ENCODE measurements around the gene GLRX3.

The GLRX3 gene

GRCh38 chr10:130212746-130213145 lies 76.6 kb downstream of the GLRX3 start:
- no peak overlapping the region for H3K4me3 ChIP-seq (ENCODE audit: low read depth, low read length)
- no peaks in the 10 kb centered on the region for H3K36me3 ChIP-seq (ENCODE audit: insufficient read depth, low read length)
- no peak overlapping the region for H2AFZ ChIP-seq (ENCODE audit: low read length, unreplicated experiment)
- no peaks in the 10 kb centered on the region for H3K79me2 ChIP-seq (ENCODE audit: control insufficient read depth, insufficient read depth, low read length, unreplicated experiment)
- no peaks in the 10 kb centered on the region for H3K4me1 ChIP-seq (ENCODE audit: control insufficient read depth, insufficient read depth, low read length, unreplicated experiment)
- H3K27ac ChIP-seq (ENCODE audit: low read depth, low read length) = no peak overlapping the region
- H3K27me3 ChIP-seq (ENCODE audit: insufficient read depth, low read length) = no peaks in the 10 kb centered on the region

GRCh38 chr10:130213286-130214080 lies 77.3 kb downstream of the GLRX3 start:
- no peaks in the 10 kb centered on the region for H3K79me2 ChIP-seq (ENCODE audit: control insufficient read depth, insufficient read depth, low read length, unreplicated experiment)
- no peak overlapping the region for H3K4me3 ChIP-seq (ENCODE audit: low read depth, low read length)
- H2AFZ ChIP-seq (ENCODE audit: low read length, unreplicated experiment) = no peak overlapping the region
- no peaks in the 10 kb centered on the region for H3K4me1 ChIP-seq (ENCODE audit: control insufficient read depth, insufficient read depth, low read length, unreplicated experiment)
- H3K27ac ChIP-seq (ENCODE audit: low read depth, low read length) = no peak overlapping the region
- H3K36me3 ChIP-seq (ENCODE audit: insufficient read depth, low read length) = no peaks in the 10 kb centered on the region
- no peaks in the 10 kb centered on the region for H3K27me3 ChIP-seq (ENCODE audit: insufficient read depth, low read length)

- Histone ChIP-seq H2AFZ (ENCODE audit: low read length, unreplicated experiment) (no peak overlapping the region), H3K4me1 (ENCODE audit: control insufficient read depth, insufficient read depth, low read length, unreplicated experiment) (no peaks in the 10 kb centered on the region), H3K27ac (ENCODE audit: low read depth, low read length) (no peak overlapping the region), H3K79me2 (ENCODE audit: control insufficient read depth, insufficient read depth, low read length, unreplicated experiment) (no peaks in the 10 kb centered on the region), H3K36me3 (ENCODE audit: insufficient read depth, low read length) (no peaks in the 10 kb centered on the region), H3K4me3 (ENCODE audit: low read depth, low read length) (no peak overlapping the region), H3K27me3 (ENCODE audit: insufficient read depth, low read length) (no peaks in the 10 kb centered on the region)
Measured at GRCh38 chr10:130214431-130214830, 78.2 kb downstream of the GLRX3 start.

GRCh38 chr10:130215151-130215930 lies 79.2 kb downstream of the GLRX3 start:
- Histone ChIP-seq H3K27ac (ENCODE audit: low read depth, low read length) (no peak overlapping the region), H3K4me1 (ENCODE audit: control insufficient read depth, insufficient read depth, low read length, unreplicated experiment) (no peaks in the 10 kb centered on the region), H3K4me3 (ENCODE audit: low read depth, low read length) (no peak overlapping the region), H2AFZ (ENCODE audit: low read length, unreplicated experiment) (no peak overlapping the region), H3K79me2 (ENCODE audit: control insufficient read depth, insufficient read depth, low read length, unreplicated experiment) (no peaks in the 10 kb centered on the region), H3K27me3 (ENCODE audit: insufficient read depth, low read length) (no peaks in the 10 kb centered on the region), H3K36me3 (ENCODE audit: insufficient read depth, low read length) (no peaks in the 10 kb centered on the region)

GRCh38 chr10:130215931-130216231 lies 79.7 kb downstream of the GLRX3 start:
- Histone ChIP-seq H3K27me3 (ENCODE audit: insufficient read depth, low read length) (no peaks in the 10 kb centered on the region), H3K4me3 (ENCODE audit: low read depth, low read length) (no peak overlapping the region), H3K4me1 (ENCODE audit: control insufficient read depth, insufficient read depth, low read length, unreplicated experiment) (no peaks in the 10 kb centered on the region), H3K27ac (ENCODE audit: low read depth, low read length) (no peak overlapping the region), H3K36me3 (ENCODE audit: insufficient read depth, low read length) (no peaks in the 10 kb centered on the region), H2AFZ (ENCODE audit: low read length, unreplicated experiment) (no peak overlapping the region), H3K79me2 (ENCODE audit: control insufficient read depth, insufficient read depth, low read length, unreplicated experiment) (no peaks in the 10 kb centered on the region)

- Histone ChIP-seq H2AFZ (ENCODE audit: low read length, unreplicated experiment) (no peak overlapping the region), H3K27me3 (ENCODE audit: insufficient read depth, low read length) (no peaks in the 10 kb centered on the region), H3K4me3 (ENCODE audit: low read depth, low read length) (no peak overlapping the region), H3K4me1 (ENCODE audit: control insufficient read depth, insufficient read depth, low read length, unreplicated experiment) (no peaks in the 10 kb centered on the region), H3K36me3 (ENCODE audit: insufficient read depth, low read length) (no peaks in the 10 kb centered on the region), H3K27ac (ENCODE audit: low read depth, low read length) (no peak overlapping the region), H3K79me2 (ENCODE audit: control insufficient read depth, insufficient read depth, low read length, unreplicated experiment) (no peaks in the 10 kb centered on the region)
Measured at GRCh38 chr10:130218181-130218641, 82.0 kb downstream of the GLRX3 start.

- Histone ChIP-seq H3K4me3 (ENCODE audit: low read depth, low read length) (no peak overlapping the region), H3K4me1 (ENCODE audit: control insufficient read depth, insufficient read depth, low read length, unreplicated experiment) (no peaks in the 10 kb centered on the region), H3K79me2 (ENCODE audit: control insufficient read depth, insufficient read depth, low read length, unreplicated experiment) (no peaks in the 10 kb centered on the region), H3K36me3 (ENCODE audit: insufficient read depth, low read length) (no peaks in the 10 kb centered on the region), H3K27ac (ENCODE audit: low read depth, low read length) (no peak overlapping the region), H3K27me3 (ENCODE audit: insufficient read depth, low read length) (no peaks in the 10 kb centered on the region), H2AFZ (ENCODE audit: low read length, unreplicated experiment) (no peak overlapping the region)
Measured at GRCh38 chr10:130218936-130219335, 82.7 kb downstream of the GLRX3 start.

- Histone ChIP-seq H3K79me2 (ENCODE audit: control insufficient read depth, insufficient read depth, low read length, unreplicated experiment) (no peaks in the 10 kb centered on the region), H2AFZ (ENCODE audit: low read length, unreplicated experiment) (no peak overlapping the region), H3K4me1 (ENCODE audit: control insufficient read depth, insufficient read depth, low read length, unreplicated experiment) (no peaks in the 10 kb centered on the region), H3K27me3 (ENCODE audit: insufficient read depth, low read length) (no peaks in the 10 kb centered on the region), H3K4me3 (ENCODE audit: low read depth, low read length) (no peak overlapping the region), H3K27ac (ENCODE audit: low read depth, low read length) (no peak overlapping the region), H3K36me3 (ENCODE audit: insufficient read depth, low read length) (no peaks in the 10 kb centered on the region)
Measured at GRCh38 chr10:130220251-130221185, 84.3 kb downstream of the GLRX3 start.

GRCh38 chr10:130221456-130222375 lies 85.5 kb downstream of the GLRX3 start:
- Histone ChIP-seq H3K27me3 (ENCODE audit: insufficient read depth, low read length) (no peaks in the 10 kb centered on the region), H3K27ac (ENCODE audit: low read depth, low read length) (no peak overlapping the region), H2AFZ (ENCODE audit: low read length, unreplicated experiment) (no peak overlapping the region), H3K4me3 (ENCODE audit: low read depth, low read length) (no peak overlapping the region), H3K4me1 (ENCODE audit: control insufficient read depth, insufficient read depth, low read length, unreplicated experiment) (no peaks in the 10 kb centered on the region), H3K36me3 (ENCODE audit: insufficient read depth, low read length) (no peaks in the 10 kb centered on the region), H3K79me2 (ENCODE audit: control insufficient read depth, insufficient read depth, low read length, unreplicated experiment) (no peaks in the 10 kb centered on the region)

GRCh38 chr10:130222381-130222780 lies 86.2 kb downstream of the GLRX3 start:
- Histone ChIP-seq H3K4me1 (ENCODE audit: control insufficient read depth, insufficient read depth, low read length, unreplicated experiment) (no peaks in the 10 kb centered on the region), H2AFZ (ENCODE audit: low read length, unreplicated experiment) (no peak overlapping the region), H3K79me2 (ENCODE audit: control insufficient read depth, insufficient read depth, low read length, unreplicated experiment) (no peaks in the 10 kb centered on the region), H3K27me3 (ENCODE audit: insufficient read depth, low read length) (no peaks in the 10 kb centered on the region), H3K27ac (ENCODE audit: low read depth, low read length) (no peak overlapping the region), H3K4me3 (ENCODE audit: low read depth, low read length) (no peak overlapping the region), H3K36me3 (ENCODE audit: insufficient read depth, low read length) (no peaks in the 10 kb centered on the region)
